NCI-H146 (cell line): ENCODE data around the gene KIF14.

Experiments
- DNase-seq: peaks from one replicate; lab custom pipeline; 2025; lab: John Stamatoyannopoulos, UW

The KIF14 gene, protein sequence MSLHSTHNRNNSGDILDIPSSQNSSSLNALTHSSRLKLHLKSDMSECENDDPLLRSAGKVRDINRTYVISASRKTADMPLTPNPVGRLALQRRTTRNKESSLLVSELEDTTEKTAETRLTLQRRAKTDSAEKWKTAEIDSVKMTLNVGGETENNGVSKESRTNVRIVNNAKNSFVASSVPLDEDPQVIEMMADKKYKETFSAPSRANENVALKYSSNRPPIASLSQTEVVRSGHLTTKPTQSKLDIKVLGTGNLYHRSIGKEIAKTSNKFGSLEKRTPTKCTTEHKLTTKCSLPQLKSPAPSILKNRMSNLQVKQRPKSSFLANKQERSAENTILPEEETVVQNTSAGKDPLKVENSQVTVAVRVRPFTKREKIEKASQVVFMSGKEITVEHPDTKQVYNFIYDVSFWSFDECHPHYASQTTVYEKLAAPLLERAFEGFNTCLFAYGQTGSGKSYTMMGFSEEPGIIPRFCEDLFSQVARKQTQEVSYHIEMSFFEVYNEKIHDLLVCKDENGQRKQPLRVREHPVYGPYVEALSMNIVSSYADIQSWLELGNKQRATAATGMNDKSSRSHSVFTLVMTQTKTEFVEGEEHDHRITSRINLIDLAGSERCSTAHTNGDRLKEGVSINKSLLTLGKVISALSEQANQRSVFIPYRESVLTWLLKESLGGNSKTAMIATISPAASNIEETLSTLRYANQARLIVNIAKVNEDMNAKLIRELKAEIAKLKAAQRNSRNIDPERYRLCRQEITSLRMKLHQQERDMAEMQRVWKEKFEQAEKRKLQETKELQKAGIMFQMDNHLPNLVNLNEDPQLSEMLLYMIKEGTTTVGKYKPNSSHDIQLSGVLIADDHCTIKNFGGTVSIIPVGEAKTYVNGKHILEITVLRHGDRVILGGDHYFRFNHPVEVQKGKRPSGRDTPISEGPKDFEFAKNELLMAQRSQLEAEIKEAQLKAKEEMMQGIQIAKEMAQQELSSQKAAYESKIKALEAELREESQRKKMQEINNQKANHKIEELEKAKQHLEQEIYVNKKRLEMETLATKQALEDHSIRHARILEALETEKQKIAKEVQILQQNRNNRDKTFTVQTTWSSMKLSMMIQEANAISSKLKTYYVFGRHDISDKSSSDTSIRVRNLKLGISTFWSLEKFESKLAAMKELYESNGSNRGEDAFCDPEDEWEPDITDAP (N-terminal part only)

DNA sequence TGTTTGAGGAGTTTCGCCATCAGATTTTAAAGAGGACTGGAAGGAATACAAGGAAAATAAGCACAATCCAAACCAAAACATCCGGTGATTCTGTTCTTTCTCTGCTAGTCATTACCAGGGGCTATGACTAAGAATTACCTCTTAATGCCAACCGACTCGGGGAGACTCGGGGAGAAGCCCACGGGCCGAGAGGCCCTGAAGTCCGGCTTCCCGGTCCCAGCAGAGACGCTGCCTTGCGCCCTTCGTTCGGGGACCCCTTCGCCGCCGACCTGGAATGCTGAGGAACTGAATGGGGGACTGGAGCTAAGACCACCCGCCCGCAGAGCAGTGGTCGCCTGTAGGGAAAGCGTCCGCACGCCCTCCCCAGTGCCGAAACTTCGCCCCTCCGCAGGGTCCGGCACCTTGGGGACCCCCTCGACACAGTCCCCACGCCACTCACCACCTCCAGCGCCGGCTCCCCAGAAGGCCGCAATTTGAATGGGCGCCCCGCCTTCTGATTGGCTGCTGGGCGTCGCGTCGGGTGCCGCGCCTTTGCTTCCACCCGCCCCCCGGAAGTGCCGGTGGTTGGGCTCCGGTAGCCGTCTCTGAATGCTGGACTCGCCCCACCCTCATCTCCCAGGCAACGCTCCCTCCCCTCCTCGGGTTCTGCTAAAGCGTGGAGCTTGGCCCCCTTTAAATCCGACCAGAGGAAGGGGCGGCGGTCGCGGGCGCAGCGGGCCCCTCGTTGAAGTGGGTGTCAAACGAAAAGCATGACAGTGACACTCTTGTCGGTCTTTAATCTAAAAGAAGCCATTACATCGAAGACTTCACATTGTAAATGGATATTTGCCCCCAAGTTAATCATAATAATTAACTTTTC, at the start of gene KIF14:
TSS of gene KIF14 (minus strand) at position 479 of the 859 bp plus-strand sequence. CDS start 2,028 bp downstream, outside the sequence.
- peak; percentile 96 for DNase-seq

DNA sequence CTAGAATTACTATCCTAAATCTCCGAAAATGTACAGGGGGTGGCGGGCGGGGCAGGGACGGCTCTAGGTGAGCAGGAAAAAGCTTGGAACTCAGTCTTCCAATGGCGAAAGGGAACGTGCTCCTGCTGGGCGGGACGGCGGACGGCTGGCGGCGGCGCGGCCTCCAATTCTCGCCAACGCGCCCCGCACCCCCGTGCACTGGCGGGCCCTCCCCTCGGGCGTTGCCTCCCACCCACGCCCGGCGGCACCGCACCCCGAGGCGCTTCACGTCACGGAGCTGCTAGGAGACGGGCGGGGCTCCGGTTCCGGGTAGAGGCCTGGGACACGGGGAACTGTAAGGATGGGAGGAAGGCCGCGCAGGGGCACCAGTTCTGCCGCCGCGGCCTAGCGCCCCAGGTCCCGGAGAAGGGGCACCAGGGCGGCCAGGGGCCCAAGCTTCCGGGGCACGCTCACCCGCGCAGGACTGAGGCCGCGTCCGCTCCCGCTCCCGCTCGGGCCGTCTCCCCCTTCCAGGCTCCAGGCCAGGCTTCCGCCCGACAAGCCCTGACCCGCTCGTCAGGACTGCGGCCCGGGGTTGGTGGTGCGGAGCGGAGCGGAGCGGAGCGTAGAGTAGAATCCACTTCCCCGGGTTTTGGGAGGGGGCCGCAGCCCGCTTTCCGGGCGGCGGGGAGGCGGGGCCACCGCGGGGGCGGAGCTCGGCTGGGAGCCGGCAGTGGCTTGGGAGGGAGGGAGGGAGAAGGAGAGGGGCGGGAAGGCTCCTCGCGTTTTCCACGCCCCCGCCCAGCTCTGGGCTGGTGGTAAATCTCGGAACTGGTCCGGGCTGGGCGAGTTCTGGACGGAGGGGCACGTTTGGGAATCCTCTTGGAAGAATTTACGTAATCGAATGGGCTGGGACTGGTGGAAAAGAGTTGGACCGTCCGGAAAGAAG, 49.0 kb upstream of the KIF14 start, which contains the start of gene DDX59:
TSS of gene DDX59 (minus strand) at position 594 of the 928 bp plus-strand sequence. CDS start 3,167 bp downstream, outside the sequence.
- DNase-seq = peak; percentile 94

DNA sequence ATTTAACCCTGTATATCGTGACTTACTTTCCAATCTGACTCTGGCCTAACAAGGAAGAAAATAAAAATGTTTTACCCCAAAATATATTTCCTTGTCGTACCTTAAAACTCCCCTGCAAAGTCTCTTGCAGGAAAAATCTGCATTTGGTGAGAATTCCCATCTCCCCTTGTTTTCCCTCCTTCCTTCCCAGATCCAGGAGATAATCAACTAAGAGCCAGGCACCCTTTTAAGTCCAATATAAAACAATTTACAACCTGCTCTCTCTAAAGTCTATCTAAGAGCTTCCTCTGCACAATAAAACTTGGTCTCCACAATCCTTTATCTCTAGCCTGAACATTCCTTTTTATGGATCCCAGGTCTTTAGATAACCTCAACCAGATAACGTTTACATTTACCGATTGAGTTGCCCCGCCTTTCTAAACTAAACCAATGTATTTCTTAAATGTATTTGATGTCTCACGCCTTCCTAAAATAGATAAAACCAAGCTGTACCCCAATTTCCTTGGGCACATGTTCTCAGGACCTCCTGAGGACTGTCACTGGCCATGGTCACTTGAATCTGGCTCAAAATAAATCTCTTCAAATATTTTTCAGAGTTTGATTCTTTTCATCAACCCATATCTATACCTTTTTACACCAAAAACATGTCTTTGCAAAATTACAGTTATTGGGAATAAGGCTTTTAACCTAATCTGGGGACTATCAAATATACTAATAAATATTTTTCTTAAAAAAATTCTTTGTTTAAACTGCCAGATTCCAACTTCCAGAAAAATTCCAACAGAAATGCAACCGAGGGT, 48.2 kb upstream of the KIF14 start:
- DNase-seq = no peak

DNA sequence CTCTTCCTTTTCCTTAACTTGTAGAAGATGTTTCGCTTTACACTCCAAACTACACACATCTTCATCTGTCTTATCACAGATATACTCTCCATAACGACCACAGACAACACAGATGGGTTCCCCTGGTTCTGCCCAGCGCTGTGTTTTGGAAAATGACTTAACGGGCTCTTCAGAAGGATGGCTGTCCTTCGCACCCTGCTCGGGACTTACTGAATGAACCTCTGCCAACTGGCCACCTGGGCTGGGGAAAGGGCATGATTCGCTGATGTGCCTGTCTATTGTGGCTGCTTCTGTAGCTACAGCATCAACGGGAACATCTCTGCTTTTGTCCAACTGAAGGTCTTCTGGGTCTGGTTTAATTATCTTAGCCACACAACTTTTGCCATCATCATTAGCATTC, 45.8 kb upstream of the KIF14 start:
- DNase-seq = no peak

DNA sequence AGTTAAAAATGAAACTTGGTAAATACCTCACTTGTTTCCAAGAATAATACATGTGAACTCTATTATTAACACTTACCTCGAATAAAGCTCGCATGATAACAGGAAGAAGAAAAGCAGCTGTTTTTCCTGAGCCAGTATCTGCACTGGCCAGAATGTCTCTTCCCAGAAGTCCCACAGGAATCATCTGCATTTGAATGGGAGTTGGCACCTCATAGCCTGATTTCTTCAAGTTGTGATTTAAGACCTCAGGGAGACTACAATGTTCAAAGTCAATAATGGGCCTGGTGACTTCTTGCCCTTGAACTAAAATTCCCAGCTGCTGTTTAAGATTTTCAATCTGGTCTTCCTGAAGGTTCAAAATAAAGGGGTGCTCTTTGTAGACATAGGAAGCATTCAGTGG, 45.3 kb upstream of the KIF14 start:
- DNase-seq = no peak

DNA sequence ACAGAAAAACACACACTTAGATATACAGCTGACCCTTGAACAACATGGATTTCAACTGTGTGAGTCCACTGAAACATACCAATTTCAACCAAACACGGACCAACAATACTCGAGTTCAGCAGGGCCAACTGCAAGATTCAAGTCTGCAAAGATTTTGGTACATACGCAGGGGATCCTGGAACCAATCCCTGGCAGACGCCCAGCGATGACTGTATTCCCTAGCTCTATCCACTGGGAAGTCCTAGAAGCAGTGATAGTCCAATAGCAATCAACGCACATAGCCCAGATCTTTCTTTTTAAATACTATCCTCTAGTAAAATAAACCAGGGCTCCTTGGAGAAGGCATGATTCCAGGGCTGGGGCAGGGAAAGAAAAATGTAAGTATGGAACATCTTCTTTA, 40.2 kb upstream of the KIF14 start:
- no peak for DNase-seq

DNA sequence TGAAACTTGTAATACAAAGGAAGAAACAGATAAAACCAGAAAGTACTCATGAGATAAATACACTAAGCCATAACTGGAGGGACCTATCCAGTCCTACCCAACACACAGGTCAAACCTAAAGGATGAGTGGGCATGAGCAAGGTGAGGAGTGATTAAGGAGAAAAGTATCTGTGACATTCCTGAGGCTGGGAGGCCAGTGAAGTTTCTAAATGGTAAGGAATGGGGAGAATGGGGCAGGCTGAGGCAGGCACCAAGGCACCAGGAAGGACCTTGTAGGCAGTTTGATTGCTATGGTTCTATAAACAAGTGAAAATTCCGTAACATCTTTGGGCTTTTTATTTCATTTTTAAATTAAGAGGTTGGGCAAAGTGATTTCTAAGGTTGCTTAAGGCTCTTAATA, 38.7 kb upstream of the KIF14 start:
- no peak for DNase-seq

DNA sequence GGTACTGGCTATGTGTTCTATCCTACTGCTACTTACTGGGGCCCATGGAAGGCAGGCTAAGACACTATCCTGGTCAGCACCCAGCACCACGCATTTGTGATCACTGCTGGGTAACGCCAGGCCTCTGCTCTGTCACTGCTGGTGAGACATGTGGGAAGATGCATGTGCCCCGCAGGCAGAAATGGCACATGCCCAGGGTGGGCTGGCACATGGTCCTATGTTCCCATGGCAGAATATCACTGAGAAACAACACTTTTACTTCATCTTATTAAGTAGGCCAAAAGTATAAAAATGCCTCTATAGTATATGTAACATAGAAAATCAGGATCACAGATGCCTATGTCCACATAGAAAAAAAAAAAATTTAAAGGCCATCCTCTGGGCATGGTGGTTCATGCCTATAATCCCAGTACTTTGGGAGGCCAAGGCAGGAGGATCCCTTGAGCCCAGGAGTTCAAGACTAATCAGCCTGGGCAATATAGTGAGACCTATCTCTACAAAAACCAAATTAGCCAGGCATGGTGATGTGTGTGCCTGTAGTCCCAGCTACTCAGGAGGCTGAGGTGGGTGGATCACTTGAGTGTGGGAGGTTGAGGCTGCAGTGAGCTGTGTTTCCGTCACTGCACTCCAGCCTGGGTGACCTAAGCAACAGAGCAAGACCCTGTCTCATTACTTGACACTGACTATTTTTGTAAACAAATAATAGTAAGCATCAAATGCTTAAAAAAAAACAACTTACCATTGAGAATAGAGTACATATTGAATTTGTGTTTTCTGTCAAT, 37.7 kb upstream of the KIF14 start:
- DNase-seq = no peak

DNA sequence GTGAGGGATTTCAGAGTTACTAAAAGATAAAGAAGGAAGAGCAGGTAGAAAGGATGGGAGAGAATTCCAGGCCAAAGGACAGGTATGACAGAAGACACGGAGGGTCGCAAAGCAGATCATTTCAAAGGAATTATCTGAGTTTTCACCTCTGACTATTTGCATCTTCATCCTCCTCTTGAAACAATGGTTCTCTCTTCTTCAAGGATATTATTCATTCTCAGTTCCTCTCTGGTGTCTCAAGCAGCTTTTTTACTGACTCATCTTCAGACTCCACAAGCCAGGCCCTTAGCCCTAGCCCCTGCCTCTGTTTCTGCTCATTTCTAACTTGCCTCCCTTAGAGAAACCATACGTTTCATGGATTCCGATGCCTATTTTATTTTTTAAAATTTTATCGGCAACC, 34.1 kb upstream of the KIF14 start:
- DNase-seq = no peak

DNA sequence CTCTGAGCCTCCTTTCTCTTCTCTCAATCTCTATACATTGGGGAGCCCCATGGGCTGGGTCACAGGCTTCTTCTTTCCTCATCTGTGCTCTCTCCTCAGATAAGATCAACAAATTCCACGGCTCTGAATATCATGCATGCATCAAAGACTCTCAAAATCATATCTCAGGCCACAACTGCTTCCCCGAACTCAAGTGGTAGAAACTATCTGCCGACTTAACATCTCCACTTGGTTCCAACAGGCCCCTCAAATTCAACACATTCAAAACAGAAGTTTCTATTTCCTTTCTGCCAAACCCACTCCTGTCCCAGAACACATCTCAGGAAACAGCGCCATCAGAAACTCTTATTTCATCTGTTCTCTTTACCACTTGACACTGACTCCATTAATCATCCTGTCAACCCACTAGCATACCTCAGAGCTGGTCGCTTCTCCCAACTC, 32.5 kb upstream of the KIF14 start:
- DNase-seq = no peak

DNA sequence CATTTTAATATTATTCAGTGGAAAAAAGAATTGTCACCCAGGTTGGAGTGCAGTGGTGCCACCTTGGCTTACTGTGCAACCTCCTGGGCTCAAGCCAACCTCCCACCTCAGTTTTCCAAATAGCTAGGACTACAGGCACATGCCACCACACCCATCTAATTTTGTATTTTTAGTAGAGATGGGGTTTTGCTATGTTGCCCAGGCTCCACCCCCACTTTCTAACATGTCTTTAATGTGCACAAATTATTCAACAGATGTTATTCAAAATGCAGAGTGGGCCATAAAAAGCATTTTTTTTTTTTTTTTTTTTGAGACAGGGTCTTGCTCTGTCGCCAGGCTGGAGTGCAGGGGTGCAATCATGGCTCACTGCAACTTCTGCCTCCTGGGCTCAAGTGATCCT, 31.8 kb upstream of the KIF14 start:
- DNase-seq = no peak

DNA sequence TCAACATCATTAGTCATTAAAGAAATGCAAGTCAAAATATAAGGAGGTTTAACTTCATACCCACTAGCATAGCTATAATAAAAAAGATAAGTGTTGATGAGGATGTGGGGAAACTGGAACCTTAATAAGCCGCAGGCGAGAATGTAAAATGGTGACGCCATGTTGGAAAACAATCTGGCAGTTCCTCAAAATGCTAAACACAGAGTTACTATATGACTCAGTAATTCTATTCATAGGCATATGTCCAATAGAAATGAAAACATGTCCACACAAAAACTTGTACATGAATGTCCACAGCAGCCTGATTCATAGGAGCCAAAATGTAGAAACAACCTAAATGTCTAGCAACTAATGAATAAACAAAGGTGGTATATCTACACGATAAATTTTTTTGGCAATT, 26.0 kb upstream of the KIF14 start:
- DNase-seq = no peak

DNA sequence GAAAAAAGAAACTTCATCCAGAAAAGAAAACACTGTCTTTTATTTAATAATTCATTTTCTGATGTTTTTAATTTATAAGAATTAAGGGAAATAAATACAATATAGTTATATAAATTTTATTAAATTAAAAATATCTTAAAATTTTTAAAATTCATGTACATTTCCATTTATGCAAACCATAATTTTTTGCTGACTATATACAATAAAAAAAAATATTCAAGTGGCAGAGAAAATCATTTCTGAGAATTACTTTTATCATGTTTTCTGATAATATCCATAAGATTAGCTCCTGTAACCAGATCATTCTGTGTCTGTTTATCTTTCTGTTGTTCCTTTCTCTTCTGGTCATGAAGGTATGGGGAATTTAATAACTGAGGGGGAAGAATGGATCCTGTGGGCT, 23.5 kb upstream of the KIF14 start:
- DNase-seq = no peak

DNA sequence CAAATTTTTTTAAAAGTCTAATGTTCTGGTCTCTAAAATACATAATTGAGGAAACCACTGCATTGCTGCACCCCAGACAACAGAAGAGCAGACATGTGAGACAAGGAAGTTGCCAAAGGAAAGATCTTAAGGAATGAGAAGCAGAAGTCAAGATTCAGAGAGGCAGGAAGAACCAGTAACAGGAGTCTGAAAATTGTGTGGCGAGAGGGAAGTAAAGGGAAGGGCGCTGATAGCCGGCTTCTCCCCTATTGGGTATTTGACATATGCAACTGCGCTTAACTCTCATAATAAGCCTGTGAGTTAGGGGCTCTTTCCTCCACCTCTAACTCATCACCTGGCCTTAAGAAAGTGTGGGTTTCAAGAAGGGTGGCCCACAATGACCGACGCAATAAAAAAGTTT, 21.9 kb upstream of the KIF14 start:
- DNase-seq = no peak

DNA sequence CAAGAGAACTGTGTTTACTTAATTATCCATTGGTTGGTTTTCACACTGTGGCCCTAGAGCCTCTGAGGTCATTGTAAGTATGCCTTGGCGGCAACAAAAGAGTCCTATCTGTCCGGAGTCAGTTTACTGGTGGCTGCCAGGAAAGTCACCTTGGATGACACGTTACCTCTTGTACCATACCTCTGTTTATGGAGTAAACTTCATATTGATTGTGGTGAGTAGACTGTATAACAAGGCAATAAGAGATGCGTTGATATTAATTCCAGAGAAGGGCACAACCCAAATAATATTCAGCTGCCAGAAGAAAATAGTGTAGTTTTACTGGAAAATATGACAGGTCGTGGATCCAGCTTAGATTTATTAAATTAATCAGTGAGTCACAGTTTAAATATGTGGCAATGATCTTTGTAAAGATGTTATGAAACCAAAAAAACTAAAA, 20.4 kb upstream of the KIF14 start:
- no peak for DNase-seq

DNA sequence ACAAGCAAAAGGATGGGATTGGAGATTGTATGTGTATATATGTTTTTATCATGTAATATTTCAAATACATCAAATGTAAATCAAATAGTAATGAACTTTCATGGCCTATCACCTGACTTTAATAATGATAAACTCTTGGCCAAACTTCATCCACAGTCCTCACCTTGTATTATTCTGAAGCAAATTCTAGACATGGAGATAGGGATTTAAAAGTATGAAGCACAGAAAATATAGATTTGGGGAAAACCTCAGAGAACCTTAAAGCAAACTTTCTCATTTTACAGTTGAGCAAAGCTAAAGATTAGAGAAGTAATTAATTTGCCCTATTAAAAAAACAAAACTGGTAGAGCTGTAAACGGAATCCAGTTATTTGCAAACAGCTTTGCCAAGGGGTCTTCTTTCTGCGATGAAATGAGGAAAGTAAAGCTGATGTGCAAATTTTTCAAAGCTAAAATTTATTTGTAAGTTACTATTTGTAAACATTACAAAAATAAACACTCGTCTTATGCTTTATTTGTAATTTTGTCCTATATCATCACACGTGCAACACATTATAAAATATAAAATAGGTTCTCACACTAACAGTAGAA, 19.9 kb upstream of the KIF14 start:
- DNase-seq = no peak

DNA sequence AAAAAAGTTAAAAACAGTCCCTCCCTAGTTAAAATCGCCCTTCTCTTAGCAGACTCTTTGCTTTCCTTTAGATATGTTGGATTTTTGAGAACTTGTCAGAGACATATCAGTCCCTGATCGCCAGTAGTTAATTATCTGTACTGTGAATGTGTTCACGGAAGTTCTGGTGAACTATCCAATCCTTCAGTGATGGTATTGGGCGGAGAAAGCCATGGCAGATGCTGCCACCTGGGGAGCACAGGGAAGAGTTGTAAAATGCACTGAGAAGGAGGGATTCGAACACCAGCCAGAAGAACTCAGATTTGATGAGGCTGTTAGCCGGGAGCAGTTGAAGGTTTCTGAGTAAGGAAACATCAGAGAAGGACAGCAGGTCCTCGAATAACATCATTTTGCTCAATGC, 17.5 kb upstream of the KIF14 start:
- no peak for DNase-seq

DNA sequence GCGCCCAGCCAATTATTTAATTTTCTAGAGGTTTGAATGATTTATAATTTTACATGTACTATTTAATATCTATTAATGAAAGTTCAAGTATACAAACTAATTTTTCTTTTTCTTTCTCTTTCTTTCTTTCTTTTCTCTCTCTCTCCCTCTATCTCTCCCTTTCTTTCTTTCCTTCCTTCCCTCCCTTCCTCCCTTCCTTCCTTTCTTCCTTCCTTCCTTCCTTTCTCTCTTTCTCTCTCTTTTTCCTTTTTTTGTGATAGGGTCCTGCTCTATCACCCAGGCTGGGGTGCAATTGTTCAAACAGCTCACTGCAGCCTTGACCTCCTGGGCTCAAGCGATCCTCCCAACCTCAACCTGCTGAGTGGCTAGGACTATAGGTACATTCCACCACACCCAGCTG, 16.1 kb upstream of the KIF14 start:
- DNase-seq = no peak
